NCI-H2029 treated with DMSO at 0.1 percent for 48 hours (cell line): Measurements from ENCODE around the gene NCKAP5.

ENCODE experiments used
- DNase-seq: peaks from one replicate; lab custom pipeline; 2025; lab: John Stamatoyannopoulos, UW

NCKAP5 gene

DNA sequence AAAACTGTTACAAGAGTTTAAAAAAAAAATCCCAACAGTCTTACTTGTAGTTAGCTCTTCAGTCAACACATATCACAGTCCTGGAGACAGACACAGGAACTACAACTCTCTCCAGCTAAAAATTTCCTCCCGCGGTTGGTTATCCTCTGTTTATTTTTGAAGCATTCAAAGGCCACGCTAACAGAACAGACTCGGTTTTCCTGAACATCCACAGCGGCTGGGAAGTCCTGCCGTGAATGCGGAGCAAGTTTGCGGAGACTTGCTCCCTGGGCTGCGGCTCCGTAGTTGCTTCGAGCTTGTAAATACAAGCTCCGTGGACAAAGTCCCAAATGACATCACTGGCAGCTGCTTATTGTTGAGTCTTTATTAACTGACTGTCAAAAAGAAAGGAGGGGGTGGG lies at the start of gene NCKAP5:
Gene NCKAP5, minus strand, starts transcription at position 292 of the 400 bp plus-strand sequence. CDS start 50,937 bp downstream, outside the sequence.
- no peak for DNase-seq

DNA sequence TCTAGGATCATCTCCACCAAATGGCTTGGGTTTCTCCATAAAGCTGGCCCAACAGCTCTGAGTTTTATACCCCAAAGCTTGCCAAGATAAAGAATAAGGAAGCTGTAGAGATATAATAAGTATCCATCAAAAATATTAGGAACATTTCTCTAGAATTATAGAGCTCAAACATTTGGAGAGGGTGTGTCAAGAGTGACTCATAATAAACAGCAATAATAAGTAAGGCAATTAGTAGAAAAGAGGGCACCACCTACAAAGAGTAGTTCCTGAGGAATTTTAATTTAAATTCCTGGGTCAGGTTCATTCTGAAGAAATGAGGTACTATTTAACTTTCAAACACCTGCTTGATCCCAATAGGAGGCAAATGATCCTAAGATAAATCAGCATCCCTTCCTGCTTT lies 41.4 kb upstream of the NCKAP5 start:
- no peak for DNase-seq

- no peak for DNase-seq
Observed at GRCh38 chr2:133608291-133608690, 40.0 kb upstream of the NCKAP5 start.

- no peak for DNase-seq
Observed at GRCh38 chr2:133607679-133608078, 39.4 kb upstream of the NCKAP5 start.

DNA sequence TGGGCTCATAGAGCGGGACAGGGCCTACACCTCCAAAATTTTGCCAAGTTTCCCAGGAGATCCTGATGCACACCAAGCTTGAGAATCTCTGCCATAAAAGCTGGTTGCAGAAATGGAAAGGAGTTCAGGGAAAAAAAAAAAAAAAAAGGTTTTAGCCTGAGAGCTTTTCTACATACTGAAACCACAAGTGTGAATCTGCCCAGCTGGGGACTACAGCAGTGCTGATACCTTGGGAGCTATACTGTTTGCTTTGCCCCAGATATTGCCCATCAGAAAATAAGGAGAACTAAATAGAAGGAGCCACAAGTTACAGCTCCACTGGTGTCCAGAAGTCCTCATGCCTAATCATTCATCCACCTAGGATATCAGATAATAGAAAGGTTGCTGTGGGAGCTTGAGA lies 38.4 kb upstream of the NCKAP5 start:
- no peak for DNase-seq

- no peak for DNase-seq
Observed at GRCh38 chr2:133605766-133606137, 37.5 kb upstream of the NCKAP5 start.

DNA sequence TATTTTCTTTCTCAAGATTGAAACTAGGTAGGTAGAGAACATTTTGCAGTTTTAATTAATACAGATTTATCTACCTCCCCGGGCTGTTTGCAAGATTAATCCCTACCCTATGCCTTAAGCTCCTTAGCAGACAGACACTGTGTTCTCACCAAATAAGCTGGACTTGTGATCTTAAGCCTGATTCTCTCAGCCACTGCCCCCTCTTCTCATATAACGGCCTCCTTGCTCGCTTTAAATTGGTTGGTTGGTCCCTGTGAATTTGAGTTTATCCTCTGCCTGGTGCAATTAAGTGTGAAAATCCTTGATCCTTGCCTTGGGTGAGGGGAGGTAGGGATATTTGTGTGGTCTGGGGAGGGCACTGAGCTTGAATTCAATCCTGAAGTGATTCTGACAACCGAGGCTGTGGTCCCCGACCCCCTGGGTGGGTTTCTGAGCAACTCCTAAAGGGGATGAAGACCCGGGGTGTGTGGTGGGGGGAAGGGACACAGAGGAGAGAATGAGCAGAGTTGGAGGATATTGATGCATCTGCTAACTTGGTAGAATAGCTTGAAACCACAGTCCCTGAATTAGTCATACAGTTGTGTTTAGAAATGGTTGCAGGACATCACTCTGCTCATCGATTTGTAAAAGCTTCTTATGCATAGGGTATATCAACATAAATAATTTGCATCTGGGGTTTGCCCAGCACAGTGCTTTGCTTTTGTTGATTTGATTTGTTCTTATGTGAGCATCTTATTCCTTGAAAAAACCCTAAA lies 36.9 kb upstream of the NCKAP5 start:
- DNase-seq, result no peak

GRCh38 chr2:133603109-133603508 lies 34.8 kb upstream of the NCKAP5 start:
- no peak for DNase-seq

- DNase-seq, result no peak
Observed at GRCh38 chr2:133602538-133602937, 34.3 kb upstream of the NCKAP5 start.

GRCh38 chr2:133600266-133600928 lies 32.1 kb upstream of the NCKAP5 start:
- no peak for DNase-seq

GRCh38 chr2:133599811-133600210 lies 31.5 kb upstream of the NCKAP5 start:
- DNase-seq, result no peak

DNA sequence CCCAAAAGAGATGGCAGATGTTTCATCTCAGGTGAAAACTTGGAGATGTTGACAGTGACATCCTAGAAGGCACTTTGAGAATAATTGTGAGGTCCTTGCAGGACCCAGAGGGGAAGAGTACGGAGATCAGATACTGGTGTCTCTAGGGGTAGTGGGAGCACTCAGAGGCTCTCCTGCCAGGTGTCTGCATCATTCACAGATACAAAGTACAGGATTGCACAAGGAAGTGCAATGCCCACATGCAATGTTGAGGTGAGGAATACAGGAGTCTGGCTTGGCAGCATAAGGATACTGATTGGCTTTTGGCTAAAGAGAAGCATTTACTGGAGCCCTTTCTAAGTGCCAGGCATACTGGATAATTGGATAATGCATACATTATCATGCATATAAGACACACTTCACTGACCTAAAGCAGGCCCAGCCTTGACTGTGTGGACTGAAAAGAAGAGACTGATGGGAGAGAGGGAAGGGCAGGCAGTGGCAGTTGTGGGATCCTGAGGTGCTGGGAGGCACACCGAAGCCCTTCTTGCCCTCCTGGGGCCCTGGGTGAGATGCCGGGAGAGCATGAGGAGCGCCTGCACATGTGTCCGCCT lies 31.0 kb upstream of the NCKAP5 start:
- DNase-seq, result no peak

DNA sequence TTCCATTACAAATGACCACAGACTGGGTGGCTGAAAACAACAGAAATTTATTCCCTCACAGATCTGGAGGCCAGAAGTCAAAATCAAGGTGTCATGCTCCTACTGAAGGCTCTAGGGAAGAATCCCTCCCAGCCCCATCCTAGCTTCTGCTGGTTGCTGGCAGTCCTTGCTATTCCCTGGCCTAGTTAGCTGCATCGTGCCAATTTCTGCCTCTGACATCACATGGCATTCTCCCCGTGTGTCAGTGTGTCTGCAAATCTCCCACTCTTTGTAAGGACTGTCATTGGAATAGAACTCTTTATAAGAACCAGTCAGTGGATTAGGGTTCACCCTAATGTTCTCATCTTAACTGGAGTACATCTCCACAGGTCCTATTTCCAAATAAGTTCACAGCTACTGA lies 30.5 kb upstream of the NCKAP5 start:
- DNase-seq, result no peak

GRCh38 chr2:133596701-133597393 lies 28.6 kb upstream of the NCKAP5 start:
- DNase-seq, result no peak

- peak; percentile 70 for DNase-seq
Observed at GRCh38 chr2:133591164-133591563, 22.9 kb upstream of the NCKAP5 start.

- no peak for DNase-seq
Observed at GRCh38 chr2:133589456-133589855, 21.2 kb upstream of the NCKAP5 start.

- DNase-seq, result no peak
Observed at GRCh38 chr2:133588144-133588543, 19.9 kb upstream of the NCKAP5 start.

DNA sequence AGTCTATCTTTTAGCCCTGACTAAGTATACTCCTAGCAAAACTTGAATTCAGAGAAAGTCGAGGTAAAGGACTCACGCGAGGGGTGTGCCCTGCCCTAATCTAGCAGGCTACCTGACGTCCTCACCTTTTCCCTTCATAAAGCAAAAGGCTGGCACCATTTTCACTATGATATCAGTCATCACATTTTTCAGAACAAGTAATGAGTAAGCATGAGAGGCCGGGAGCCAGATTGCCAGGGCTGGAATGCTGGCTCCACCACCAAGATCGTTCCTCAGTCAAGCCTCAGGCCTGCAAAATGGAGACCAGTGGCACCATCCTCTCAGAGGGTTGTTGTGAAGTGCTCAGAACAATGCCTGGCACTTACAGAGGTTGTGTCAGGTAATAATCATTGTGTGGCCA lies 18.7 kb upstream of the NCKAP5 start:
- no peak for DNase-seq

- no peak for DNase-seq
Observed at GRCh38 chr2:133581010-133581760, 12.9 kb upstream of the NCKAP5 start.

- DNase-seq, result peak; percentile 24
Observed at GRCh38 chr2:133579274-133579673, 11.0 kb upstream of the NCKAP5 start.

- no peak for DNase-seq
Observed at GRCh38 chr2:133576714-133577113, 8.5 kb upstream of the NCKAP5 start.

DNA sequence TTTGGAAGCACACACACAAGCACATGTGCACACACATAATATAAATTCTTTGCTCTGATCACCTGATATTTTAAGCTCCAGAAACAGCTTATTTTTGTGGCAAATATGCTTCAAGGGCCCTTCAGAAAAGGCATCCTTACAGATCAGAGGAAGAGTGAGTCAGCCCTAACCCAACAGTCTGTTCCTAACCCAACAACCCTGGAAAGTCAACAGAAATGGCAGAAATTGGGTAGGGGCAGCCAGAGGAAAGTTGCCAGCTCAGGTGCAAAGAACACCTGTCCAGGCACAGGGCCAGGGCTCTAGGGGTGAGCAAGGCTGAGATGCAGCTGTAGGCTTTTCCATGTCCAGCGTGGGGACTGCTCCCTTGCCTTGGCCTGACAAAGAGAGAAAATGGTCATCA lies 6.4 kb upstream of the NCKAP5 start:
- DNase-seq, result peak; percentile 51
